Smooth muscle cell (in vitro differentiated cells): ENCODE measurements around the gene GAGE1. TPM values are rescaled to one million over a fixed set of nuclear protein-coding genes. Genes with fewer than 3 reads are reported as not detected.
"Not testable (repeated sequence)": the region's sequence is repeated elsewhere in the genome, so short reads cannot be mapped to it uniquely, and the experiment has no call there.

Experiments used
- DNase-seq: peaks from one replicate; lab custom pipeline; 2025; ENCODE audit not compliant: unreplicated experiment; lab: John Stamatoyannopoulos, UW
- H2AFZ ChIP-seq: fragments of 200-600 bp; sonication (generic); 2 replicates; pipeline ENCODE4 v1.6.0; 2016; ENCODE audit warnings: antibody characterized with exemption, low read depth, mild to moderate bottlenecking
- H3F3A ChIP-seq: fragments of 200-600 bp; sonication (generic); 2 replicates; pipeline ENCODE4 v1.6.0; 2017; ENCODE audit warnings: antibody characterized with exemption, low read depth
- H3K27ac ChIP-seq: fragments of 200-600 bp; sonication (generic); 2 replicates; pipeline ENCODE4 v1.5.1; 2016; ENCODE audit warnings: low read depth, mild to moderate bottlenecking
- H3K27me3 ChIP-seq: fragments of 200-600 bp; sonication (generic); 2 replicates; pipeline ENCODE4 v1.6.1; 2016; ENCODE audit warnings: low read depth, mild to moderate bottlenecking
- H3K36me3 ChIP-seq: fragments of 200-600 bp; sonication (generic); 2 replicates; pipeline ENCODE4 v1.5.1; 2016; ENCODE audit warnings: low read depth
- H3K4me1 ChIP-seq: fragments of 200-600 bp; sonication (generic); 2 replicates; pipeline ENCODE4 v1.5.1; 2016; ENCODE audit warnings: low read depth
- H3K4me2 ChIP-seq: fragments of 200-600 bp; sonication (generic); 2 replicates; pipeline ENCODE4 v1.6.0; 2016; ENCODE audit warnings: mild to moderate bottlenecking
- H3K4me3 ChIP-seq: fragments of 200-600 bp; sonication (generic); 2 replicates; pipeline ENCODE4 v1.5.1; 2016; ENCODE audit warnings: mild to moderate bottlenecking
- H3K79me2 ChIP-seq: fragments of 200-600 bp; sonication (generic); 2 replicates; pipeline ENCODE4 v1.6.0; 2016; ENCODE audit warnings: low read depth, mild to moderate bottlenecking
- H3K9ac ChIP-seq: fragments of 200-600 bp; sonication (generic); 2 replicates; pipeline ENCODE4 v1.6.0; 2016; ENCODE audit warnings: low read depth
- H3K9me3 ChIP-seq: fragments of 200-600 bp; sonication (generic); replicated peaks from 2 replicates; pipeline ENCODE4 v1.5.1; 2016; ENCODE audit warnings: low read depth
- H4K20me1 ChIP-seq: fragments of 200-600 bp; sonication (generic); 2 replicates; pipeline ENCODE4 v1.6.0; 2016; ENCODE audit warnings: low read depth
- WGBS: methylation state at CpG from one replicate; pipeline ENCODE4 v1.1.7; 2016; ENCODE audit warnings: low lambda C conversion rate; 5-methylcytosine and 5-hydroxymethylcytosine counted together
- polyA plus RNA-seq: library from polyadenylated mRNA; unstranded; fragments of >200 nt; fragmentation: Nextera tagmentation; extraction: Ambion mirVana; gene quantifications from 2 replicates; pipeline ENCODE4 v1.2.1, GENCODE V29; 2016
- total RNA-seq: library from RNA; depleted of rRNA; stranded (reverse); fragments of >200 nt; gene quantifications from 2 replicates; pipeline ENCODE4 v1.2.3, GENCODE V29; 2014

The GAGE1 gene
- total RNA-seq: not detected in 2 replicates
- polyA plus RNA-seq: not detected in 2 replicates

DNA sequence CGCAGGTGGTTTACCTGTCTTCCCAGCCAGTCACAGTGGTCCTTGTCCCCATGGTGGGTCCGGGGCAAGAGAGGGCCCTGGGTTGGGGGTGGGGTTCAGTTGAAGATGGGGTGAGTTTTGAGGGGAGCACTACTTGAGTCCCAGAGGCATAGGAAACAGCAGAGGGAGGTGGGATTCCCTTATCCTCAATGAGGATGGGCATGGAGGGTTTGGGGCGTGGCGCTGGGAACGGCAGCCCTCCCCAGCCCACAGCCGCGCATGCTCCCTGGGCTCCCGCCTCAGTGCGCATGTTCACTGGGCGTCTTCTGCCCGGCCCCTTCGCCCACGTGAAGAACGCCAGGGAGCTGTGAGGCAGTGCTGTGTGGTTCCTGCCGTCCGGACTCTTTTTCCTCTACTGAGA is at the start of gene GAGE1:
Gene GAGE1 (plus strand): TSS at position 301 of the 400 bp plus-strand sequence. CDS start 1,155 bp downstream, outside the sequence.
- not testable (repeated sequence) for H4K20me1 ChIP-seq, H3K9ac ChIP-seq, H3K36me3 ChIP-seq, H3K27ac ChIP-seq, H3K27me3 ChIP-seq, H3K79me2 ChIP-seq, H3K4me1 ChIP-seq, H3K4me3 ChIP-seq, H3K9me3 ChIP-seq, H2AFZ ChIP-seq, H3F3A ChIP-seq, DNase-seq, H3K4me2 ChIP-seq
- no CpG with 5 or more reads among the region's 16 CpGs for WGBS

DNA sequence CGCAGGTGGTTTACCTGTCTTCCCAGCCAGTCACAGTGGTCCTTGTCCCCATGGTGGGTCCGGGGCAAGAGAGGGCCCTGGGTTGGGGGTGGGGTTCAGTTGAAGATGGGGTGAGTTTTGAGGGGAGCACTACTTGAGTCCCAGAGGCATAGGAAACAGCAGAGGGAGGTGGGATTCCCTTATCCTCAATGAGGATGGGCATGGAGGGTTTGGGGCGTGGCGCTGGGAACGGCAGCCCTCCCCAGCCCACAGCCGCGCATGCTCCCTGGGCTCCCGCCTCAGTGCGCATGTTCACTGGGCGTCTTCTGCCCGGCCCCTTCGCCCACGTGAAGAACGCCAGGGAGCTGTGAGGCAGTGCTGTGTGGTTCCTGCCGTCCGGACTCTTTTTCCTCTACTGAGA is 47.8 kb upstream of the GAGE1 start, which contains the start of gene GAGE12E:
Gene GAGE12E (plus strand): TSS at position 301 of the 400 bp plus-strand sequence. CDS start 1,155 bp downstream, outside the sequence.
- H3K4me3 ChIP-seq, H3K4me1 ChIP-seq, H3K79me2 ChIP-seq, H3K9me3 ChIP-seq, DNase-seq, H3K36me3 ChIP-seq, H4K20me1 ChIP-seq, H3K4me2 ChIP-seq, H3F3A ChIP-seq, H3K27me3 ChIP-seq, H2AFZ ChIP-seq, H3K27ac ChIP-seq, H3K9ac ChIP-seq: not testable (repeated sequence)
- WGBS: no CpG with 5 or more reads among the region's 16 CpGs

GRCh38 chrX:49560542-49560941 is 38.3 kb upstream of the GAGE1 start, which contains the start of gene GAGE12F:
GAGE12F (plus strand) TSS chrX:49560842; CDS start chrX:49561997, 1,155 bp downstream.
- no CpG with 5 or more reads among the region's 16 CpGs for WGBS
- H3K36me3 ChIP-seq, H3K4me3 ChIP-seq, H3K9me3 ChIP-seq, H3K27me3 ChIP-seq, H3K79me2 ChIP-seq, H2AFZ ChIP-seq, H3K9ac ChIP-seq, H3K4me1 ChIP-seq, H3K27ac ChIP-seq, DNase-seq, H4K20me1 ChIP-seq, H3K4me2 ChIP-seq, H3F3A ChIP-seq: not testable (repeated sequence)

- not testable (repeated sequence) for H4K20me1 ChIP-seq, H3K4me3 ChIP-seq, H3K4me1 ChIP-seq, DNase-seq, H3K4me2 ChIP-seq, H3K9ac ChIP-seq, H3K27me3 ChIP-seq, H3F3A ChIP-seq, H2AFZ ChIP-seq, H3K27ac ChIP-seq, H3K79me2 ChIP-seq, H3K36me3 ChIP-seq, H3K9me3 ChIP-seq
- WGBS: no CpG with 5 or more reads among the region's 11 CpGs
Measured at GRCh38 chrX:49568728-49569127, 30.1 kb upstream of the GAGE1 start.

GRCh38 chrX:49569152-49569551 is 29.7 kb upstream of the GAGE1 start:
- H3F3A ChIP-seq, H3K79me2 ChIP-seq, H2AFZ ChIP-seq, H3K4me2 ChIP-seq, H4K20me1 ChIP-seq, H3K27ac ChIP-seq, H3K9ac ChIP-seq, H3K4me3 ChIP-seq, H3K27me3 ChIP-seq, H3K36me3 ChIP-seq, H3K9me3 ChIP-seq, H3K4me1 ChIP-seq, DNase-seq: not testable (repeated sequence)
- WGBS: no CpG with 5 or more reads among the region's 13 CpGs

GRCh38 chrX:49570100-49570499 is 28.7 kb upstream of the GAGE1 start, which contains the start of gene GAGE12G:
GAGE12G (plus strand) TSS chrX:49570400; CDS start chrX:49571555, 1,155 bp downstream.
- not testable (repeated sequence) for H3K9me3 ChIP-seq, H3K4me3 ChIP-seq, H3K27me3 ChIP-seq, DNase-seq, H3K9ac ChIP-seq, H4K20me1 ChIP-seq, H3K36me3 ChIP-seq, H3K4me2 ChIP-seq, H3K27ac ChIP-seq, H3K4me1 ChIP-seq, H3K79me2 ChIP-seq, H2AFZ ChIP-seq, H3F3A ChIP-seq
- no CpG with 5 or more reads among the region's 16 CpGs for WGBS

GRCh38 chrX:49579649-49580048 is 19.2 kb upstream of the GAGE1 start, which contains the start of gene GAGE12H:
GAGE12H (plus strand) TSS chrX:49579949; CDS start chrX:49581104, 1,155 bp downstream.
- whole genome bisulfite sequencing: no CpG with 5 or more reads among the region's 16 CpGs

GRCh38 chrX:49589196-49589595 is 9.6 kb upstream of the GAGE1 start, which contains the start of gene GAGE2A:
GAGE2A (plus strand) TSS chrX:49589496; CDS start chrX:49590651, 1,155 bp downstream.
- not testable (repeated sequence) for H3F3A ChIP-seq, H3K9ac ChIP-seq, H3K36me3 ChIP-seq, H3K9me3 ChIP-seq, H4K20me1 ChIP-seq, H3K79me2 ChIP-seq, H2AFZ ChIP-seq, DNase-seq, H3K4me3 ChIP-seq, H3K4me2 ChIP-seq, H3K27ac ChIP-seq, H3K4me1 ChIP-seq, H3K27me3 ChIP-seq
- WGBS: no CpG with 5 or more reads among the region's 16 CpGs

More at GRCh38 chrX:49579649-49580048, 19.2 kb upstream of the GAGE1 start, which contains the start of gene GAGE12H:
- H3K4me1 ChIP-seq, H3K4me3 ChIP-seq, H4K20me1 ChIP-seq, H3K27me3 ChIP-seq, DNase-seq, H3K9me3 ChIP-seq, H2AFZ ChIP-seq, H3K36me3 ChIP-seq, H3K4me2 ChIP-seq, H3K79me2 ChIP-seq, H3K27ac ChIP-seq, H3K9ac ChIP-seq, H3F3A ChIP-seq: not testable (repeated sequence)
